CD4-positive, alpha-beta T cell (primary cell): ENCODE measurements around the gene OLFM1. TPM values are rescaled to one million over a fixed set of nuclear protein-coding genes. Genes with fewer than 3 reads are reported as not detected.

ENCODE experiments used
- ATAC-seq: fragments of 200-7000 bp; cut with Tn5 transposase; one replicate; pipeline ENCODE4 v1.10.0; 2022; ENCODE audit warnings: mild to moderate bottlenecking; ENCODE audit not compliant: poor library complexity
- CTCF ChIA-PET: fragments of 350-600 bp; sonication (Branson Sonifier 250); formaldehyde crosslinking; loops from one replicate; lab custom pipeline; 2021; ENCODE audit warnings: antibody characterized with exemption, inconsistent platforms; lab: Charles Lee
- POLR2A ChIA-PET: fragments of 350-600 bp; sonication (Branson Sonifier 250); formaldehyde crosslinking; loops from one replicate; lab custom pipeline; 2021; ENCODE audit warnings: antibody characterized with exemption, inconsistent platforms; lab: Charles Lee
- DNase-seq, 14 experiments: peaks; one replicate each; pipeline ENCODE4 v3.0.0-alpha.2; 2013 to 2020; ENCODE audit warnings: mixed read lengths in 2 of 14
- H3K27ac ChIP-seq, 2 donors: one replicate each; pipeline versions ENCODE4 v1.5.1 to v1.7.0; 2013; ENCODE audit warnings: low read length in 2 of 2, low read depth in 1 of 2, mild to moderate bottlenecking in 1 of 2
- H3K27me3 ChIP-seq, 2 experiments: 1 replicate in 1 of 2; 2 replicates in 1 of 2; pipeline versions ENCODE4 v1.6.1 to v1.7.0; 2013; ENCODE audit warnings: low read length in 2 of 2, control low read depth in 1 of 2, mild to moderate bottlenecking in 1 of 2, moderate library complexity in 1 of 2; ENCODE audit not compliant: insufficient read depth in 2 of 2, control insufficient read depth in 1 of 2
- H3K36me3 ChIP-seq: one replicate; pipeline ENCODE4 v1.6.1; 2013; ENCODE audit warnings: low read length, control low read depth; ENCODE audit not compliant: insufficient read depth
- H3K4me1 ChIP-seq: one replicate; pipeline ENCODE4 v1.6.1; 2013; ENCODE audit warnings: low read length, control low read depth; ENCODE audit not compliant: insufficient read depth
- H3K4me3 ChIP-seq: one replicate; pipeline ENCODE4 v1.5.1; 2013; ENCODE audit warnings: mild to moderate bottlenecking, low read length, moderate library complexity
- H3K9me3 ChIP-seq, 2 experiments: 1 replicate in 1 of 2; 2 replicates in 1 of 2; pipeline versions ENCODE4 v1.6.1 to v1.7.0; 2013; ENCODE audit warnings: low read length in 2 of 2, mild to moderate bottlenecking in 2 of 2, control low read depth in 1 of 2, moderate library complexity in 1 of 2; ENCODE audit not compliant: control insufficient read depth in 1 of 2, insufficient read depth in 1 of 2
- H3K27ac Mint-ChIP-seq: one replicate; pipeline ENCODE4 v1.8.0; 2020; ENCODE audit warnings: mixed read lengths
- H3K27me3 Mint-ChIP-seq: one replicate; pipeline ENCODE4 v1.8.0; 2021; ENCODE audit warnings: mixed read lengths
- H3K36me3 Mint-ChIP-seq: one replicate; pipeline ENCODE4 v1.8.0; 2021; ENCODE audit warnings: low read depth, mixed read lengths
- H3K4me1 Mint-ChIP-seq: one replicate; pipeline ENCODE4 v1.8.0; 2021; ENCODE audit warnings: low read depth, mixed read lengths
- H3K4me3 Mint-ChIP-seq: one replicate; pipeline ENCODE4 v1.8.0; 2020; ENCODE audit warnings: mild to moderate bottlenecking, mixed read lengths
- H3K9me3 Mint-ChIP-seq: one replicate; pipeline ENCODE4 v1.8.0; 2020; ENCODE audit warnings: mixed read lengths
- intact Hi-C, 2 experiments: fragments of 100-400 bp; cut with DNase I in 1 of 2; cut with micrococcal nuclease in 1 of 2; formaldehyde crosslinking; loops; one replicate each; pipeline versions ENCODE4 v1.15.1 to v1.9.0; 2023 to 2025; cut with DNase I, micrococcal nuclease
- total RNA-seq, 174 experiments: library from RNA in 2 of 174; stranded (reverse) in 2 of 174; gene quantifications; one replicate each; pipeline ENCODE4 v1.2.3 and lab custom pipeline; 2021 to 2026
- TF ChIP-seq, protein P1 (sequence below): fragments of 200-600 bp; IDR thresholded peaks from one replicate; pipeline ENCODE4 v1.8.0; 2022; ENCODE audit warnings: antibody characterized with exemption, mild to moderate bottlenecking

Gene OLFM1
- total RNA-seq, 2 experiments from 2014 or later, result not detected

DNA sequence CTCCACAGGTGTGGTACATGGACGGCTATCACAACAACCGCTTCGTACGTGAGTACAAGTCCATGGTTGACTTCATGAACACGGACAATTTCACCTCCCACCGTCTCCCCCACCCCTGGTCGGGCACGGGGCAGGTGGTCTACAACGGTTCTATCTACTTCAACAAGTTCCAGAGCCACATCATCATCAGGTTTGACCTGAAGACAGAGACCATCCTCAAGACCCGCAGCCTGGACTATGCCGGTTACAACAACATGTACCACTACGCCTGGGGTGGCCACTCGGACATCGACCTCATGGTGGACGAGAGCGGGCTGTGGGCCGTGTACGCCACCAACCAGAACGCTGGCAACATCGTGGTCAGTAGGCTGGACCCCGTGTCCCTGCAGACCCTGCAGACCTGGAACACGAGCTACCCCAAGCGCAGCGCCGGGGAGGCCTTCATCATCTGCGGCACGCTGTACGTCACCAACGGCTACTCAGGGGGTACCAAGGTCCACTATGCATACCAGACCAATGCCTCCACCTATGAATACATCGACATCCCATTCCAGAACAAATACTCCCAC is 32.1 kb downstream of the OLFM1 start:
- peaks cover 0 to 2% of the 10 kb centered on the region in 2 experiments for H3K27me3 ChIP-seq
- DNase-seq (no peak), ATAC-seq (no peak)
- H3K27ac Mint-ChIP-seq, result no peak overlapping the region
- peaks cover 5% of the 10 kb centered on the region for H3K27me3 Mint-ChIP-seq
- H3K4me1 ChIP-seq, result no peaks in the 10 kb centered on the region
- TF ChIP-seq, protein P1, sequence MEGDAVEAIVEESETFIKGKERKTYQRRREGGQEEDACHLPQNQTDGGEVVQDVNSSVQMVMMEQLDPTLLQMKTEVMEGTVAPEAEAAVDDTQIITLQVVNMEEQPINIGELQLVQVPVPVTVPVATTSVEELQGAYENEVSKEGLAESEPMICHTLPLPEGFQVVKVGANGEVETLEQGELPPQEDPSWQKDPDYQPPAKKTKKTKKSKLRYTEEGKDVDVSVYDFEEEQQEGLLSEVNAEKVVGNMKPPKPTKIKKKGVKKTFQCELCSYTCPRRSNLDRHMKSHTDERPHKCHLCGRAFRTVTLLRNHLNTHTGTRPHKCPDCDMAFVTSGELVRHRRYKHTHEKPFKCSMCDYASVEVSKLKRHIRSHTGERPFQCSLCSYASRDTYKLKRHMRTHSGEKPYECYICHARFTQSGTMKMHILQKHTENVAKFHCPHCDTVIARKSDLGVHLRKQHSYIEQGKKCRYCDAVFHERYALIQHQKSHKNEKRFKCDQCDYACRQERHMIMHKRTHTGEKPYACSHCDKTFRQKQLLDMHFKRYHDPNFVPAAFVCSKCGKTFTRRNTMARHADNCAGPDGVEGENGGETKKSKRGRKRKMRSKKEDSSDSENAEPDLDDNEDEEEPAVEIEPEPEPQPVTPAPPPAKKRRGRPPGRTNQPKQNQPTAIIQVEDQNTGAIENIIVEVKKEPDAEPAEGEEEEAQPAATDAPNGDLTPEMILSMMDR, result no peak
- CTCF ChIA-PET, result no interaction called here
- H3K4me3 ChIP-seq, result no peak overlapping the region
- no peak overlapping the region for H3K4me3 Mint-ChIP-seq
- H3K9me3 Mint-ChIP-seq, result no peaks in the 10 kb centered on the region
- peaks cover 0 to 32% of the 10 kb centered on the region in 2 experiments for H3K9me3 ChIP-seq
- no peak overlapping the region for H3K27ac ChIP-seq
- H3K4me1 Mint-ChIP-seq, result no peaks in the 10 kb centered on the region
- POLR2A ChIA-PET, result no interaction called here
- no peaks in the 10 kb centered on the region for H3K36me3 Mint-ChIP-seq
- intact Hi-C loops, result no loop called here
- no peaks in the 10 kb centered on the region for H3K36me3 ChIP-seq

DNA sequence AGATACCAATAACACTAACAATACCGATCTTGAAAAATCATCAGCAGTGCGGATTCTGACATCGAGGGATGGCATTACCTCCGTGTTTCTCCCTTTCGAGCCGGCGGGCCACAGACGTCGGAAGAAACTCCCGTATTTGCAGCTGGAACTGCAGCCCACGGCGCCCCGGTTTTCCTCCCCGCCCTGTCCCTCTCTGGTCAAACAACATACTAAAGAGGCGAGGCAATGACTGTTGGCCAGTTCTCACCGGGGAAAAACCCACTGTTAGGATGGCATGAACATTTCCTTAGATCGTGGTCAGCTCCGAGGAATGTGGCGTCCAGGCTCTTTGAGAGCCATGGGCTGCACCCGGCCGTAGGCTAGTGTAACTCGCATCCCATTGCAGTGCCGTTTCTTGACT is 32.8 kb downstream of the OLFM1 start:
- H3K27me3 ChIP-seq, result peaks cover 0 to under 1% of the 10 kb centered on the region in 2 experiments
- intact Hi-C loops, result no loop called here
- H3K27me3 Mint-ChIP-seq, result peaks cover 5% of the 10 kb centered on the region
- no peaks in the 10 kb centered on the region for H3K4me1 Mint-ChIP-seq
- no peak overlapping the region for H3K27ac Mint-ChIP-seq
- ChIA-PET POLR2A (no interaction called here), CTCF (no interaction called here)
- H3K9me3 Mint-ChIP-seq, result no peaks in the 10 kb centered on the region
- TF ChIP-seq, protein P1, result no peak
- no peak overlapping the region for H3K27ac ChIP-seq
- no peak overlapping the region for H3K4me3 ChIP-seq
- no peak for ATAC-seq
- H3K4me3 Mint-ChIP-seq, result no peak overlapping the region
- peaks cover 0 to 28% of the 10 kb centered on the region in 2 experiments for H3K9me3 ChIP-seq
- H3K36me3 ChIP-seq, result no peaks in the 10 kb centered on the region
- no peaks in the 10 kb centered on the region for H3K36me3 Mint-ChIP-seq
- no peak for DNase-seq
- no peaks in the 10 kb centered on the region for H3K4me1 ChIP-seq

DNA sequence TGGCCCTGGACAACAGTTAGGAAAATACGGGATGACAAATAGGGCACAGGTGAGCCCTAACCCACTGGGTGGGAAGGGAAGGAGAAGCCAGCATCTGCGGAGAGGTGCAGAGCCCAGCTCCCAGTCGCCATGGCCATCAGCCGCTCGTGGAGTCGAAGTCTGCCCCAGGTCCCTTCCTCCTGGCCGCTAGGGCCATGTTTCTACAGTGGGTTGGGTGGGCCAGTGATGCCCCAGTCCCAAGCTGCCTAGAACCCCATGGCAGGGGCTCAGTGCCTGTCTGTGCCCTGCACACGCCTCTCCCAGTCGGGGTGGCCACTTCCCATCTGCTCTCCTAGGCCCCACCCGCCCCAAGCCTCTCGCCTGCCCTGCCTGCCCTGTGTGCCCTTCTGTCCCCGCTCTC is 34.8 kb downstream of the OLFM1 start:
- TF ChIP-seq, protein P1, result no peak
- Histone ChIP-seq H3K9me3 (peaks cover 0 to 25% of the 10 kb centered on the region in 2 experiments), H3K4me3 (no peak overlapping the region), H3K36me3 (no peaks in the 10 kb centered on the region), H3K27ac (no peak overlapping the region), H3K27me3 (no peaks in the 10 kb centered on the region), H3K4me1 (no peaks in the 10 kb centered on the region)
- no peak for DNase-seq
- ChIA-PET CTCF (no interaction called here), POLR2A (no interaction called here)
- H3K27me3 Mint-ChIP-seq, result peaks cover 5% of the 10 kb centered on the region
- no peaks in the 10 kb centered on the region for H3K9me3 Mint-ChIP-seq
- H3K36me3 Mint-ChIP-seq, result no peaks in the 10 kb centered on the region
- intact Hi-C loops, result no loop called here
- H3K27ac Mint-ChIP-seq, result no peak overlapping the region
- no peak for ATAC-seq
- no peak overlapping the region for H3K4me3 Mint-ChIP-seq
- no peaks in the 10 kb centered on the region for H3K4me1 Mint-ChIP-seq
